SK-N-SH treated with all-trans-retinoic acid at 6 μM for 48 hours (cell line): Measurements from ENCODE around the gene TDRD9.

Experiments
- ATAC-seq: fragments of 200-7000 bp; cut with Tn5 transposase; 3 replicates; pipeline ENCODE4 v1.9.1; 2020; ENCODE audit warnings: mild to moderate bottlenecking, moderate library complexity
- ARNTL ChIP-seq: fragments of 450-650 bp; formaldehyde crosslinking; IDR thresholded peaks from 2 replicates; pipeline ENCODE4 v1.5.0; 2020; ENCODE audit warnings: low read depth, mild to moderate bottlenecking, moderate library complexity, borderline replicate concordance
- BACH2 ChIP-seq: fragments of 250-450 bp; sonication (Bioruptor Pico); IDR thresholded peaks from 2 replicates; pipeline ENCODE4 v1.9.0; 2021; ENCODE audit warnings: mild to moderate bottlenecking, borderline replicate concordance
- CREB5 ChIP-seq: fragments of 250-450 bp; sonication (Bioruptor Pico); IDR thresholded peaks from 2 replicates; pipeline ENCODE4 v1.5.1; 2020; ENCODE audit warnings: low read depth, mild to moderate bottlenecking, moderate library complexity
- CSDC2 ChIP-seq: fragments of 250-450 bp; sonication (Bioruptor Pico); IDR thresholded peaks from 2 replicates; pipeline ENCODE4 v1.5.0; 2020; ENCODE audit warnings: mild to moderate bottlenecking, moderate library complexity
- CSRNP3 ChIP-seq: fragments of 250-450 bp; sonication (Bioruptor Pico); IDR thresholded peaks from 2 replicates; pipeline ENCODE4 v1.5.1; 2021; ENCODE audit warnings: mild to moderate bottlenecking, moderate library complexity
- GLIS3 ChIP-seq: fragments of 250-450 bp; sonication (Bioruptor Pico); IDR thresholded peaks from 2 replicates; pipeline ENCODE4 v1.5.0; 2020; ENCODE audit warnings: mild to moderate bottlenecking, moderate library complexity
- ISL1 ChIP-seq: fragments of 250-450 bp; sonication (Bioruptor Pico); IDR thresholded peaks from 2 replicates; pipeline ENCODE4 v2.1.2; 2022; ENCODE audit warnings: mild to moderate bottlenecking, moderate library complexity
- OSR1 ChIP-seq: fragments of 250-450 bp; sonication (Bioruptor Pico); IDR thresholded peaks from 2 replicates; pipeline ENCODE4 v1.8.0; 2022; ENCODE audit warnings: moderate library complexity, mild to moderate bottlenecking, inconsistent platforms
- PATZ1 ChIP-seq: fragments of 250-450 bp; sonication (Bioruptor Pico); IDR thresholded peaks from 2 replicates; pipeline ENCODE4 v1.8.0; 2020; ENCODE audit warnings: mild to moderate bottlenecking, moderate library complexity, borderline replicate concordance
- POU6F1 ChIP-seq: fragments of 250-450 bp; sonication (Bioruptor Pico); IDR thresholded peaks from 2 replicates; pipeline ENCODE4 v1.8.0; 2021; ENCODE audit warnings: low read depth, mild to moderate bottlenecking, moderate library complexity, borderline replicate concordance
- RARB ChIP-seq: fragments of 250-450 bp; sonication (Bioruptor Pico); IDR thresholded peaks from 2 replicates; pipeline ENCODE4 v1.8.0; 2021; ENCODE audit warnings: mild to moderate bottlenecking, moderate library complexity
- SNAI2 ChIP-seq: fragments of 250-450 bp; sonication (Bioruptor Pico); IDR thresholded peaks from 2 replicates; pipeline ENCODE4 v1.5.0; 2020; ENCODE audit warnings: mild to moderate bottlenecking, moderate library complexity
- TCF4 ChIP-seq: fragments of 250-450 bp; sonication (Bioruptor Pico); IDR thresholded peaks from 2 replicates; pipeline ENCODE4 v1.8.0; 2021; ENCODE audit warnings: mild to moderate bottlenecking, moderate library complexity, borderline replicate concordance
- TSHZ2 ChIP-seq: fragments of 250-450 bp; sonication (Bioruptor Pico); IDR thresholded peaks from 2 replicates; pipeline ENCODE4 v1.5.0; 2020; ENCODE audit warnings: mild to moderate bottlenecking, moderate library complexity
- ZC3H10 ChIP-seq: fragments of 250-450 bp; sonication (Bioruptor Pico); IDR thresholded peaks from 2 replicates; pipeline ENCODE4 v1.5.1; 2021; ENCODE audit warnings: mild to moderate bottlenecking, moderate library complexity
- ZFP3 ChIP-seq: fragments of 250-450 bp; sonication (Bioruptor Pico); IDR thresholded peaks from 2 replicates; pipeline ENCODE4 v1.5.0; 2020; ENCODE audit warnings: mild to moderate bottlenecking, moderate library complexity
- ZFP30 ChIP-seq: fragments of 450-650 bp; formaldehyde crosslinking; IDR thresholded peaks from 2 replicates; pipeline ENCODE4 v1.5.0; 2022; ENCODE audit warnings: mild to moderate bottlenecking, moderate library complexity
- ZNF70 ChIP-seq: fragments of 450-650 bp; formaldehyde crosslinking; IDR thresholded peaks from 2 replicates; pipeline ENCODE4 v1.5.0; 2020; ENCODE audit warnings: mild to moderate bottlenecking, moderate library complexity
- ZNF8 ChIP-seq: fragments of 450-650 bp; formaldehyde crosslinking; IDR thresholded peaks from 2 replicates; pipeline ENCODE4 v1.5.0; 2020; ENCODE audit warnings: mild to moderate bottlenecking, moderate library complexity

Gene TDRD9

GRCh38 chr14:104090071-104090748, 162.0 kb downstream of the TDRD9 start:
- TF ChIP-seq ARNTL (no peak), CREB5 (CRISPR knock-in tag) (no peak), POU6F1 (CRISPR knock-in tag) (no peak), ZFP3 (no peak), ZNF70 (CRISPR knock-in tag) (no peak), ZFP30 (CRISPR knock-in tag) (no peak), GLIS3 (no peak), PATZ1 (CRISPR knock-in tag) (no peak), CSDC2 (CRISPR knock-in tag) (no peak), RARB (CRISPR knock-in tag) (no peak), SNAI2 (CRISPR knock-in tag) (no peak), CSRNP3 (no peak), TSHZ2 (CRISPR knock-in tag) (no peak), BACH2 (no peak), TCF4 (no peak), OSR1 (CRISPR knock-in tag) (no peak), ISL1 (CRISPR knock-in tag) (no peak)
- no peak for ATAC-seq

GRCh38 chr14:104091061-104091926, 163.0 kb downstream of the TDRD9 start:
- ATAC-seq, result no peak
- TF ChIP-seq GLIS3 (no peak), POU6F1 (CRISPR knock-in tag) (no peak), OSR1 (CRISPR knock-in tag) (no peak), BACH2 (no peak), CSDC2 (CRISPR knock-in tag) (no peak), TSHZ2 (CRISPR knock-in tag) (no peak), TCF4 (no peak), ZNF8 (CRISPR knock-in tag) (no peak), ZNF70 (CRISPR knock-in tag) (no peak), SNAI2 (CRISPR knock-in tag) (no peak), CREB5 (CRISPR knock-in tag) (no peak), ZFP3 (no peak), ZC3H10 (CRISPR knock-in tag) (no peak), ISL1 (CRISPR knock-in tag) (no peak), CSRNP3 (no peak), ARNTL (no peak)
